Endothelial cell of umbilical vein (primary cell): ENCODE data around the gene MAPK4.

Experiments
- GATA2 ChIP-seq: IDR thresholded peaks from 2 replicates; pipeline ENCODE4 v1.7.0; 2011; ENCODE audit warnings: low read depth, mild to moderate bottlenecking, moderate library complexity, mixed read lengths, low read length; ENCODE audit not compliant: insufficient read length, insufficient read depth
- JUN ChIP-seq: IDR thresholded peaks from 2 replicates; pipeline ENCODE4 v1.6.1; 2011; ENCODE audit warnings: borderline replicate concordance, low read depth; ENCODE audit not compliant: insufficient read length, insufficient read depth
- MYC ChIP-seq: IDR thresholded peaks from one replicate; pipeline ENCODE4 v1.6.1; 2011; ENCODE audit warnings: mild to moderate bottlenecking, low read depth, low read length
- POLR2A ChIP-seq: IDR thresholded peaks from 2 replicates; pipeline ENCODE4 v1.6.1; 2012; ENCODE audit warnings: low read depth, mild to moderate bottlenecking, control low read depth, low read length
- POLR2AphosphoS5 ChIP-seq: IDR thresholded peaks from 2 replicates; pipeline ENCODE4 v1.6.1; 2012; ENCODE audit warnings: low read depth, mild to moderate bottlenecking, control low read depth, low read length, moderate library complexity; ENCODE audit not compliant: insufficient read depth
- TF ChIP-seq, protein P1 (sequence below), 2 donors: IDR thresholded peaks; 1 replicate in 1 of 2; 2 replicates in 1 of 2; pipeline ENCODE4 v1.5.1; 2011; ENCODE audit warnings: low read length in 2 of 2, mild to moderate bottlenecking in 2 of 2, moderate library complexity in 2 of 2, control low read depth in 1 of 2, inconsistent platforms in 1 of 2, low read depth in 1 of 2; ENCODE audit not compliant: insufficient read depth in 1 of 2; ENCODE audit errors: extremely low read depth in 1 of 2

- TF ChIP-seq, protein P1, sequence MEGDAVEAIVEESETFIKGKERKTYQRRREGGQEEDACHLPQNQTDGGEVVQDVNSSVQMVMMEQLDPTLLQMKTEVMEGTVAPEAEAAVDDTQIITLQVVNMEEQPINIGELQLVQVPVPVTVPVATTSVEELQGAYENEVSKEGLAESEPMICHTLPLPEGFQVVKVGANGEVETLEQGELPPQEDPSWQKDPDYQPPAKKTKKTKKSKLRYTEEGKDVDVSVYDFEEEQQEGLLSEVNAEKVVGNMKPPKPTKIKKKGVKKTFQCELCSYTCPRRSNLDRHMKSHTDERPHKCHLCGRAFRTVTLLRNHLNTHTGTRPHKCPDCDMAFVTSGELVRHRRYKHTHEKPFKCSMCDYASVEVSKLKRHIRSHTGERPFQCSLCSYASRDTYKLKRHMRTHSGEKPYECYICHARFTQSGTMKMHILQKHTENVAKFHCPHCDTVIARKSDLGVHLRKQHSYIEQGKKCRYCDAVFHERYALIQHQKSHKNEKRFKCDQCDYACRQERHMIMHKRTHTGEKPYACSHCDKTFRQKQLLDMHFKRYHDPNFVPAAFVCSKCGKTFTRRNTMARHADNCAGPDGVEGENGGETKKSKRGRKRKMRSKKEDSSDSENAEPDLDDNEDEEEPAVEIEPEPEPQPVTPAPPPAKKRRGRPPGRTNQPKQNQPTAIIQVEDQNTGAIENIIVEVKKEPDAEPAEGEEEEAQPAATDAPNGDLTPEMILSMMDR (IDR thresholded peaks at IDR 0.05; ENCODE audit: extremely low read depth in 1 of 2, insufficient read depth in 1 of 2, low read depth in 1 of 2, low read length in 2 of 2) = no peak
- no peak for TF ChIP-seq MYC
- TF ChIP-seq POLR2A = no peak
- TF ChIP-seq JUN = no peak
- no peak for TF ChIP-seq GATA2
- TF ChIP-seq POLR2AphosphoS5 = no peak
Observed at GRCh38 chr18:50624981-50625380, 65.1 kb downstream of the MAPK4 start.
